Fibroblast of lung (primary cell): ENCODE measurements around the gene GBP4. TPM values are rescaled to one million over a fixed set of nuclear protein-coding genes. Genes with fewer than 3 reads are reported as not detected.
"Not testable (repeated sequence)": the region's sequence is repeated elsewhere in the genome, so short reads cannot be mapped to it uniquely, and the experiment has no call there.

ENCODE experiments used
- DNase-seq, 2 donors: peaks; one replicate each; pipeline versions ENCODE4 v3.0.0 to v3.0.0-alpha.2; 2010; ENCODE audit warnings: low read depth in 2 of 2
- H2AFZ ChIP-seq: 2 replicates; pipeline ENCODE4 v1.5.1; 2012; ENCODE audit warnings: low read length, control low read depth, inconsistent platforms
- H3K27ac ChIP-seq: 2 replicates; pipeline ENCODE4 v1.5.1; 2011; ENCODE audit warnings: low read length, control low read depth; ENCODE audit not compliant: insufficient read depth
- H3K27me3 ChIP-seq: 2 replicates; pipeline ENCODE4 v1.5.1; 2011; ENCODE audit warnings: mild to moderate bottlenecking, low read length; ENCODE audit not compliant: control insufficient read depth, insufficient read depth
- H3K36me3 ChIP-seq: 2 replicates; pipeline ENCODE4 v1.5.1; 2011; ENCODE audit warnings: low read length; ENCODE audit not compliant: control insufficient read depth, insufficient read depth
- H3K4me1 ChIP-seq: 2 replicates; pipeline ENCODE4 v1.5.1; 2011; ENCODE audit warnings: low read length; ENCODE audit not compliant: control insufficient read depth, insufficient read depth; ENCODE audit errors: extremely low read depth
- H3K4me2 ChIP-seq: 2 replicates; pipeline ENCODE4 v1.5.1; 2011; ENCODE audit warnings: low read length, control low read depth; ENCODE audit not compliant: insufficient read depth; ENCODE audit errors: extremely low read depth
- H3K4me3 ChIP-seq, 4 experiments: fragments of 200-600 bp in 1 of 4; sonication (generic) in 1 of 4; replicated peaks in 1 of 4; 2 replicates each; pipeline ENCODE4 v1.5.1; 2011 to 2016; ENCODE audit warnings: low read length in 4 of 4, low read depth in 3 of 4, mild to moderate bottlenecking in 3 of 4, control low read depth in 2 of 4, inconsistent platforms in 1 of 4, mixed read lengths in 1 of 4; ENCODE audit not compliant: insufficient read depth in 1 of 4; ENCODE audit errors: control extremely low read depth in 1 of 4
- H3K79me2 ChIP-seq: 2 replicates; pipeline ENCODE4 v1.5.1; 2012; ENCODE audit warnings: mild to moderate bottlenecking, low read length, inconsistent platforms; ENCODE audit not compliant: control insufficient read depth, insufficient read depth
- H3K9ac ChIP-seq: 2 replicates; pipeline ENCODE4 v1.5.1; 2011; ENCODE audit warnings: mild to moderate bottlenecking, low read length, control low read depth; ENCODE audit not compliant: insufficient read depth
- H3K9me3 ChIP-seq: 2 replicates; pipeline ENCODE4 v1.5.1; 2012; ENCODE audit warnings: low read depth, low read length; ENCODE audit not compliant: control insufficient read depth, insufficient read depth
- H4K20me1 ChIP-seq: 2 replicates; pipeline ENCODE4 v1.5.1; 2011; ENCODE audit warnings: low read length; ENCODE audit not compliant: control insufficient read depth, insufficient read depth; ENCODE audit errors: extremely low read depth
- EZH2 ChIP-seq: IDR thresholded peaks from 2 replicates; pipeline ENCODE4 v1.5.1; 2012; ENCODE audit warnings: low read length, control low read depth, mild to moderate bottlenecking; ENCODE audit errors: missing control alignments
- polyA minus RNA-seq: library from RNA; depleted of rRNA, polyadenylated mRNA; stranded (reverse); fragments of >200 nt; gene quantifications from 2 replicates; pipeline ENCODE4 v1.2.3, GENCODE V29; 2011; ENCODE audit warnings: low replicate concordance
- polyA plus RNA-seq, 2 donors: library from polyadenylated mRNA; depleted of rRNA in 1 of 2; stranded (reverse) in 1 of 2; unstranded in 1 of 2; fragments of >200 nt; gene quantifications; 2 replicates each; pipeline ENCODE4 v1.2.1, GENCODE V29; 2011 to 2012; ENCODE audit warnings: missing spikeins in 1 of 2
- total RNA-seq: library from RNA; depleted of rRNA; stranded (reverse); fragments of >200 nt; gene quantifications from 2 replicates; pipeline ENCODE4 v1.2.1, GENCODE V29; 2014
- TF ChIP-seq, protein P1 (sequence below), 2 donors: IDR thresholded peaks in 1 of 2; conservative IDR thresholded peaks in 1 of 2; 1 replicate in 1 of 2; 2 replicates in 1 of 2; pipeline ENCODE4 v1.5.1; 2011 to 2012; ENCODE audit warnings: low read length in 2 of 2, control low read depth in 1 of 2, inconsistent platforms in 1 of 2, low read depth in 1 of 2, mild to moderate bottlenecking in 1 of 2

Gene GBP4
- 0.50 and 0.77 TPM in 2 replicates for total RNA-seq
- 0.40 and 1.3 TPM in 2 replicates for polyA plus RNA-seq
- polyA plus RNA-seq (2012) = 0.20 and 0.86 TPM in 2 replicates
- polyA minus RNA-seq = 0.47 and 1.6 TPM in 2 replicates

DNA sequence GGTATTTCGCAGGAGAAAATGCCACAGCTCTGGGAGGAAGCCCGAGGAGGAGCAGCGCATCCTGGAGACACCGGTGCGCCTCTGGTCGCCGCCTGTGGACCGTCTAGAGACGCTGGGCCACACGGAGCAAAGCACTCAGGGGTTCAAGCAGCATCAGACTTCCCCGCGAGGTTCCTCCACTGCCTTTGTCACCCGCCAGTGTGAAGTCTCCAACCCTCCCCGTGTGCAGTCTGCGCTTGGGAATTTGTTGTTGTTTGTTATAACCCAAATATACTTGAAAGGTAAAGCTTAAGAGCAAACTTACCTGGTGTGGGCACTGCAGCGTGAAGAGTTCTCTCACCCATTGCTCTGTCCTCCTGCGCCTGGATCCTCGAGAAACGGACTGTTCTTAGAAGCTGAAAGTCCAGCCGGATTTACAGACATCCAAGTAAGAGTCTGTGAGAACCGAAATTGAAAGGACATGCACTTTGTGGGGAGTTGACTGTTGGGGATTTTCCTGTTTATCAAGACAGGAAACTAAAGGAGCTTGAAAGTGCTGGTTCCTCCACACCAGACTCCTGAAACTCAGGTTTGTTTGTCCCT lies at the start of gene GBP4:
GBP4 (minus strand) TSS at position 452 of the 582 bp plus-strand sequence; CDS start at position 344, 108 bp downstream.
- TF ChIP-seq EZH2 = no peak
- TF ChIP-seq, protein P1, sequence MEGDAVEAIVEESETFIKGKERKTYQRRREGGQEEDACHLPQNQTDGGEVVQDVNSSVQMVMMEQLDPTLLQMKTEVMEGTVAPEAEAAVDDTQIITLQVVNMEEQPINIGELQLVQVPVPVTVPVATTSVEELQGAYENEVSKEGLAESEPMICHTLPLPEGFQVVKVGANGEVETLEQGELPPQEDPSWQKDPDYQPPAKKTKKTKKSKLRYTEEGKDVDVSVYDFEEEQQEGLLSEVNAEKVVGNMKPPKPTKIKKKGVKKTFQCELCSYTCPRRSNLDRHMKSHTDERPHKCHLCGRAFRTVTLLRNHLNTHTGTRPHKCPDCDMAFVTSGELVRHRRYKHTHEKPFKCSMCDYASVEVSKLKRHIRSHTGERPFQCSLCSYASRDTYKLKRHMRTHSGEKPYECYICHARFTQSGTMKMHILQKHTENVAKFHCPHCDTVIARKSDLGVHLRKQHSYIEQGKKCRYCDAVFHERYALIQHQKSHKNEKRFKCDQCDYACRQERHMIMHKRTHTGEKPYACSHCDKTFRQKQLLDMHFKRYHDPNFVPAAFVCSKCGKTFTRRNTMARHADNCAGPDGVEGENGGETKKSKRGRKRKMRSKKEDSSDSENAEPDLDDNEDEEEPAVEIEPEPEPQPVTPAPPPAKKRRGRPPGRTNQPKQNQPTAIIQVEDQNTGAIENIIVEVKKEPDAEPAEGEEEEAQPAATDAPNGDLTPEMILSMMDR (conservative IDR thresholded peaks at IDR 0.05 in 1 of 2, IDR thresholded peaks at IDR 0.05 in 1 of 2; ENCODE audit: low read depth in 1 of 2, low read length in 2 of 2) = no peak
- H3K27ac ChIP-seq = no peak within 1 kb of the TSS
- peak within 1 kb of the TSS; percentile 37 to 66 (median 50) for H3K4me3 ChIP-seq
- peak; percentile 1 to 29 for DNase-seq
- H3K79me2 ChIP-seq = no peaks in the 10 kb centered on the region
- H3K4me2 ChIP-seq = peak within 1 kb of the TSS; percentile 61
- H3K4me1 ChIP-seq = no peaks in the 10 kb centered on the region
- H3K9me3 ChIP-seq = no peaks in the 10 kb centered on the region
- H2AFZ ChIP-seq = peak within 1 kb of the TSS; percentile 61
- no peak within 1 kb of the TSS for H3K9ac ChIP-seq
- no peaks in the 10 kb centered on the region for H3K36me3 ChIP-seq
- H4K20me1 ChIP-seq = no peaks in the 10 kb centered on the region
- no peaks in the 10 kb centered on the region for H3K27me3 ChIP-seq

DNA sequence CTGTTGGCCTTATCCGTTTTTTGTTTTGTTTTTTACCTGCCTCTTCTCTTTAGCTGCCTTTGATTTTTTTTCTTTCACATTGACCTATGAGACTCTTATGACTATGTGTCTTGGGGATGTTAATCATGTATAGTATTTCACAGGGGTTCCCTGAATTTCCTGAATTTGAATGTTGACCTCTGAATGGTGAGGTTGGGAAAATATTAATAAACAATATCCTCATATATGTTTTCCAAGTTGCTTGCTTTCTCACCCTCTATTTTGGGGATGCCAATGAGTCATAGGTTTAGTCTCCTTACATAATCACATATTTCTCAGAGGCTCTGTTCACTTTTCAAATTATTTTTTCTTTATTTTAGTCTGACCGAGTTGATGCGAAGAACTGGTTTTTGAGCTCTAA lies 44.3 kb upstream of the GBP4 start:
- TF ChIP-seq, protein P1 (conservative IDR thresholded peaks at IDR 0.05 in 1 of 2, IDR thresholded peaks at IDR 0.05 in 1 of 2; ENCODE audit: low read depth in 1 of 2, low read length in 2 of 2) = no peak
- TF ChIP-seq EZH2 = no peak
- Histone ChIP-seq H3K4me2 (no peak overlapping the region), H3K79me2 (no peaks in the 10 kb centered on the region), H3K27ac (no peak overlapping the region), H3K4me1 (no peaks in the 10 kb centered on the region), H3K36me3 (no peaks in the 10 kb centered on the region), H3K9me3 (no peaks in the 10 kb centered on the region), H2AFZ (no peak overlapping the region), H3K9ac (no peak overlapping the region), H3K4me3 (no peak overlapping the region), H4K20me1 (no peaks in the 10 kb centered on the region), H3K27me3 (no peaks in the 10 kb centered on the region)
- no peak for DNase-seq

DNA sequence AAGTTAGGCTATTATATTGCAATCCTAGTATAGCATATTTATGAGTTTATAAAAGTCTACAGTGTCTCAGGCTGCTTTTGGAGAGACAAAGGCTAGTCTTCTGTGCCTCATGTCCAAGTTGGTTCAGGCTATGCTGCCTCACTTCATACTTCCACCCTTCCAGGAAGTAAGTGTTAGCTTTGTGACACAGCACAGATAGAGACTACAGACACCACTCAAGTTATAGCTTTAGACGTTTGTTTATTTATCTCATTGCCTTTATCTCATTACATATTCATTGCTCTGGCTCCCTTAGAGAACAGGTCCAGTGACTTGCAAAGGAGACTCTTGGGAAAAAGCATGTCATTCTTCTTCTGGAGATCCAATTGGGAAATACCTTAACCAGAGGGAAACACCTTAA lies 22.6 kb upstream of the GBP4 start:
- no peaks in the 10 kb centered on the region for H3K79me2 ChIP-seq
- no peak for TF ChIP-seq EZH2
- TF ChIP-seq, protein P1 (conservative IDR thresholded peaks at IDR 0.05 in 1 of 2, IDR thresholded peaks at IDR 0.05 in 1 of 2; ENCODE audit: low read depth in 1 of 2, low read length in 2 of 2) = no peak
- H3K9ac ChIP-seq = no peak overlapping the region
- H4K20me1 ChIP-seq = no peaks in the 10 kb centered on the region
- DNase-seq = no peak
- H3K4me2 ChIP-seq = no peak overlapping the region
- no peaks in the 10 kb centered on the region for H3K4me1 ChIP-seq
- H3K27me3 ChIP-seq = no peaks in the 10 kb centered on the region
- H3K27ac ChIP-seq = no peak overlapping the region
- H3K4me3 ChIP-seq = no peak overlapping the region
- no peaks in the 10 kb centered on the region for H3K9me3 ChIP-seq
- no peak overlapping the region for H2AFZ ChIP-seq
- no peaks in the 10 kb centered on the region for H3K36me3 ChIP-seq

- H3K9me3 ChIP-seq, H3K79me2 ChIP-seq, H3K27ac ChIP-seq, H3K36me3 ChIP-seq, H3K9ac ChIP-seq, H4K20me1 ChIP-seq, H3K4me1 ChIP-seq, DNase-seq, H3K4me2 ChIP-seq, H3K4me3 ChIP-seq, H3K27me3 ChIP-seq, H2AFZ ChIP-seq: not testable (repeated sequence)
These were observed 21.1 kb upstream of the GBP4 start for GRCh38 chr1:89219851-89220250.

DNA sequence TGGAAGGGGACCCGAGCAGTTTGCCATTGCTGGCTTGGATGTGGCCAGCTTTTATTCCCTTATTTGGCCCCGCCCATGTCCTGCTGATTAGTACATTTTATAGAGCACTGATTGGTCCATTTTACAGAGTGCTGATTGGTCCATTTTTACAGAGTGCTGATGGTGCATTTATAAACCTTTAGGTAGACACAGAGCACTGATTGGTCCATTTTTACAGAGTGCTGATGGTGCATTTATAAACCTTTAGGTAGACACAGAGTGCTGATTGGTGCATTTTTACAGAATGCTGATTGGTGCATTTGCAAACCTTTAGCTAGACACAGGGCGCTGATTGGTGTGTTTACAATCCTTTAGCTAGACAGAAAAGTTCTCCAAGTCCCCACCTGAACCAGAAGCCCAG lies 20.2 kb upstream of the GBP4 start:
- H3K4me3 ChIP-seq, H3K4me1 ChIP-seq, H3K27ac ChIP-seq, H3K36me3 ChIP-seq, H3K9me3 ChIP-seq, H2AFZ ChIP-seq, DNase-seq, H3K9ac ChIP-seq, H3K4me2 ChIP-seq, H4K20me1 ChIP-seq, H3K27me3 ChIP-seq, H3K79me2 ChIP-seq: not testable (repeated sequence)
